Memory B cell (primary cell): ENCODE measurements around the gene MOV10L1.

Experiments
- ATAC-seq: fragments of 150-1000 bp; cut with Tn5 transposase; 2 replicates; pipeline ENCODE4 v1.10.0; 2021; ENCODE audit warnings: low read depth, mild to moderate bottlenecking, moderate library complexity
- DNase-seq, 2 donors: peaks; one replicate each; pipeline ENCODE4 v3.0.0; 2022; ENCODE audit warnings: low spot score in 2 of 2
- H3K27ac Mint-ChIP-seq: one replicate; pipeline ENCODE4 v1.8.0; 2022; ENCODE audit warnings: mild to moderate bottlenecking, moderate library complexity, mixed read lengths
- H3K27me3 Mint-ChIP-seq: one replicate; pipeline ENCODE4 v1.8.0; 2022; ENCODE audit warnings: mixed read lengths
- H3K36me3 Mint-ChIP-seq: one replicate; pipeline ENCODE4 v1.8.0; 2022; ENCODE audit warnings: mild to moderate bottlenecking, mixed read lengths
- H3K4me1 Mint-ChIP-seq: one replicate; pipeline ENCODE4 v1.8.0; 2022; ENCODE audit warnings: mixed read lengths
- H3K4me3 Mint-ChIP-seq: one replicate; pipeline ENCODE4 v1.8.0; 2022; ENCODE audit warnings: mild to moderate bottlenecking, moderate library complexity, mixed read lengths
- H3K9me3 Mint-ChIP-seq: one replicate; pipeline ENCODE4 v1.8.0; 2022; ENCODE audit warnings: mixed read lengths

The MOV10L1 gene

DNA sequence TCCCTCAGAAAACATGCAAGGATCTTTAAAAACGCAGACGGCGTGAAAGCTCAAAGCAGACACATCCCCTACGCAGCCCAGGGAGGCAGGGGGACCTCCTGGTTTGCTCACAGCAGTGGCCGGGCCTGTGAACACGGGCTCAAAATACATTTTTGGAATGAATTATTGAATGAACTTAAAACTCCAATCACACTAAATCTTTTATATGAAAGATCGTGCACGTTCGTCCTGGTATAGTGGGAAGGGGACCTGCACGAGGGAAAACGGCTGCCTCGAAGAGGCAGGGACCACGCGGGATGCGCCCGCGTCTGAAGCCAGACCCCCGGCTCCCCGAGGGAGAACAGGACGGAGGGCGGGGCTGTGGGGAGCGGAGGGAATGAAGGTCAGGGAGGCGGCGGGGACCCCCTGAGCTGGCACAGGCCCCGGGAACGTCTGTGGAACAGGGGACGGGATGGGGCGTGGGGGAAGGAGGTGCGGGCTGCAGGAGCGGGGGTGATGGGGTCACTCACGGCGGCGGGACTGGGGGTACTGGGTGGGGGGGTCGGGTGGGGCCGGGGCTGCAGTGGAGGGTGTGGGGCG lies 79.5 kb downstream of the MOV10L1 start:
- no peak for ATAC-seq
- Mint-ChIP-seq H3K27ac (peak overlapping the region; percentile 82), H3K4me1 (peaks cover 11% of the 10 kb centered on the region), H3K9me3 (no peaks in the 10 kb centered on the region), H3K36me3 (no peaks in the 10 kb centered on the region), H3K4me3 (peak overlapping the region; percentile 82), H3K27me3 (peaks cover 23% of the 10 kb centered on the region)
- no peak for DNase-seq

- DNase-seq (no peak), ATAC-seq (peak; percentile 31)
- H3K27me3 Mint-ChIP-seq = peaks cover 22% of the 10 kb centered on the region
- peaks cover 11% of the 10 kb centered on the region for H3K4me1 Mint-ChIP-seq
- no peak overlapping the region for H3K4me3 Mint-ChIP-seq
- no peak overlapping the region for H3K27ac Mint-ChIP-seq
- H3K9me3 Mint-ChIP-seq = no peaks in the 10 kb centered on the region
- no peaks in the 10 kb centered on the region for H3K36me3 Mint-ChIP-seq
Observed at GRCh38 chr22:50169774-50170341, 80.1 kb downstream of the MOV10L1 start.

DNA sequence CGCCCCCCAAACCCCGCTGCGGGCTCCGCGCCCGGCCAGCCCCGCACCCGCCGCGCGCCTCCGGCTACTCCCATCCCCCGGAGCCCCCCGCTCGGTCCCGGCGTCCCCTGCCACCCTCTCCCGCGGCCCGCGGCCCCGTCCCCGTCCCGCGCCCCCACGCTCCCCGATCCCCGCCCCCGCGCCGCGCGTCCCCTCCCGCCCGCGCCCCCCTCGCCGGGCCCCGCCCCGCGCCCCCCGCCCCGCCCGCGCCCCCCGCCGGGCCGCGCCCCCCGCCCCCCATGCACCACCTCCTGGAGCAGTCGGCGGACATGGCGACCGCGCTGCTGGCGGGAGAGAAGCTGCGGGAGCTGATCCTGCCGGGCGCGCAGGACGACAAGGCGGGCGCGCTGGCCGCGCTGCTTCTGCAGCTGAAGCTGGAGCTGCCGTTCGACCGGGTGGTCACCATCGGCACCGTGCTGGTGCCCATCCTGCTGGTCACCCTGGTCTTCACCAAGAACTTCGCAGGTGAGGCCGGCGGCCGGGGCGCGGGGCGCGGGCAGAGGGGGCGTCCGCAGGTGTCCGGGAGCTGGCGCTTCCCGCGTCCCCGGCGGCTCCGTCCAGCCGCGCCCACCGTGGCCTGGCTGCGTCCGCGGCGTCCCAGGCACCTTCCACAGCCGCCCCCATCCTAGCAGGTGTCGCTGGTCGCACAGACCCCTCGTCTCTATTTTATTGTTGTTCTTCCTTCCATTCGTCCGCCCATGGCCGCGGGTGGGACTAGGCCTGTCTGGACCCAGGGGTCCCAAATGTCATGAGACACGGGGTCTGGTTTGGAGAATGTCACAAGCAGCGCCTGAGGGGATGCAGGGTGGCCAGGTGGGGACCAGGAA lies 80.9 kb downstream of the MOV10L1 start, which contains the start of gene PANX2:
Gene PANX2, plus strand, starts transcription at position 279 of the 866 bp plus-strand sequence. Its CDS starts 0 bp downstream, at position 279.
- Mint-ChIP-seq H3K27ac (no peak within 1 kb of the TSS), H3K4me3 (peak within 1 kb of the TSS; percentile 68), H3K36me3 (no peaks in the 10 kb centered on the region), H3K27me3 (peaks cover 20% of the 10 kb centered on the region), H3K9me3 (no peaks in the 10 kb centered on the region), H3K4me1 (peaks cover 11% of the 10 kb centered on the region)
- DNase-seq = no peak
- no peak for ATAC-seq

DNA sequence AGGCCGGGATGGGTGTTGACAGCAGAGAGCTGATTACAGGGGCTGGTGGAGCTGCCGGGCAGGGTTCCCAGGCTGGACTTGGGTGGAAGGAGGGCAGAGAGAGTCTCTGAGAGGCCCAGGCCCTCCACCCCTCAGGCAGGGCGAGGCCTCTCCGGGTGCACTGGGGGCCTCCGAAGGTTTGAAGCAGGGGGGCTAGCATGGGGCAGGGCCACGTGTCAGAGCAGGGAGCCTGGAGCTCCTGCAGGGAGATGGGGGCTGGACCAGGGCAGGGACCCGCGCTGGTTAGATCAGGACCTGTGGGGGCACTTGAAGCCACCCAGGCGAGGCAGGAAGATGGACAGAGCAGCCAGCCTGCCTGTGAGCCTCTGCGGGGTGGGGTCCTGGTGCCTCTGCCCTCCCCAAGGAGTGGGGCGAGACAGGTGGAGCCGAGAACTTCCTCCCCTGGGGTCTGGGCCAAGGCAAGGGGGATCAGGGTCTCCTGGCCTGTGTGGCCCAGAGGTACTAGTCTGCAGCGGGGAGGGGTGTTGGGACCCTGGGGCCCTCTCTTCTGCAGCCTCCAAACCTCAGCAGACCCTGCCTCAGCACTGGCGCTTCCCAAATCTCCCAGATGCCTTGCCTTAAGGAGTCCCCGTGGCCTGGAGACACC lies 81.6 kb downstream of the MOV10L1 start:
- Mint-ChIP-seq H3K36me3 (no peaks in the 10 kb centered on the region), H3K27me3 (peaks cover 20% of the 10 kb centered on the region), H3K4me1 (peaks cover 19% of the 10 kb centered on the region), H3K27ac (no peak overlapping the region), H3K9me3 (no peaks in the 10 kb centered on the region), H3K4me3 (peak overlapping the region; percentile 68)
- no peak for DNase-seq
- ATAC-seq = no peak

- H3K36me3 Mint-ChIP-seq = no peaks in the 10 kb centered on the region
- no peaks in the 10 kb centered on the region for H3K9me3 Mint-ChIP-seq
- H3K27ac Mint-ChIP-seq = no peak overlapping the region
- ATAC-seq (no peak), DNase-seq (no peak)
- peaks cover 19% of the 10 kb centered on the region for H3K4me1 Mint-ChIP-seq
- no peak overlapping the region for H3K4me3 Mint-ChIP-seq
- H3K27me3 Mint-ChIP-seq = peaks cover 20% of the 10 kb centered on the region
Observed at GRCh38 chr22:50171965-50172421, 82.2 kb downstream of the MOV10L1 start.

DNA sequence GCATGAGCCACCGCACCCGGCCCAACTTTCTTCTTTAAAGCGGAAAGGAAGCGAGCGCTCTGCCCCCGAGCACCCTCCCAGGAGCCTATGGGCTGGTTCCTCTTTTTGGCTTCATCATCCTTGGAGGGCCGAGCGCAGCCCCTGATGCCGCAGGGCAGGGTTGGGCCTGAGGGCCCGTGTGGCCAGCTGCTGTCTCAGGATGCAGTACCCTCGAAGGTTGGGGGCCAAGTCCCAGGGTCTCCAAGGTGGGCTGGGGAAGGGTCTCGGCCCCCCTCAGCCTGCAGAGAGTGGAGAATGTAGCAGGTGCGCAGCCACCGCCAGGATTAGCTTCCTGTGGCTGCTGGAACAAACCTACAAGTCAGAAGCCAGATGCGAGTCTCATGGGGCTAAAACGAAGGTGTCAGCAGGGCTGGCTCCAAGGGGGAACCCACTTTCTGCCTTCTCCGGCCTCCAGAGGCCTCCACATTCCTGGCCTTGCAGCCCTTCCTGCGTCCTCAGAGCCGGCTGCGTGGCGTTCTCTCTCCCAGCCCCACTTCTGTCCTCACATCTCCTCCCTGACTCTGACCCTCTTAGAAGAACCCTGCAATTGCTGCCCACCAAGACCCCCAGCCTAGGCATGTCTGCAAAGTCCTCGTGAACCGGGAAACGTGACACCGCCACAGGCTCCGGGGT lies 83.6 kb downstream of the MOV10L1 start:
- Mint-ChIP-seq H3K36me3 (no peaks in the 10 kb centered on the region), H3K4me3 (peak overlapping the region; percentile 32), H3K27ac (no peak overlapping the region), H3K27me3 (peaks cover 13% of the 10 kb centered on the region), H3K9me3 (no peaks in the 10 kb centered on the region), H3K4me1 (peaks cover 19% of the 10 kb centered on the region)
- DNase-seq = no peak
- ATAC-seq = peak; percentile 65

GRCh38 chr22:50173983-50174355 lies 84.2 kb downstream of the MOV10L1 start:
- Mint-ChIP-seq H3K36me3 (no peaks in the 10 kb centered on the region), H3K27me3 (peaks cover 8% of the 10 kb centered on the region), H3K4me3 (no peak overlapping the region), H3K27ac (no peak overlapping the region), H3K4me1 (peaks cover 14% of the 10 kb centered on the region), H3K9me3 (no peaks in the 10 kb centered on the region)
- DNase-seq (no peak), ATAC-seq (no peak)

DNA sequence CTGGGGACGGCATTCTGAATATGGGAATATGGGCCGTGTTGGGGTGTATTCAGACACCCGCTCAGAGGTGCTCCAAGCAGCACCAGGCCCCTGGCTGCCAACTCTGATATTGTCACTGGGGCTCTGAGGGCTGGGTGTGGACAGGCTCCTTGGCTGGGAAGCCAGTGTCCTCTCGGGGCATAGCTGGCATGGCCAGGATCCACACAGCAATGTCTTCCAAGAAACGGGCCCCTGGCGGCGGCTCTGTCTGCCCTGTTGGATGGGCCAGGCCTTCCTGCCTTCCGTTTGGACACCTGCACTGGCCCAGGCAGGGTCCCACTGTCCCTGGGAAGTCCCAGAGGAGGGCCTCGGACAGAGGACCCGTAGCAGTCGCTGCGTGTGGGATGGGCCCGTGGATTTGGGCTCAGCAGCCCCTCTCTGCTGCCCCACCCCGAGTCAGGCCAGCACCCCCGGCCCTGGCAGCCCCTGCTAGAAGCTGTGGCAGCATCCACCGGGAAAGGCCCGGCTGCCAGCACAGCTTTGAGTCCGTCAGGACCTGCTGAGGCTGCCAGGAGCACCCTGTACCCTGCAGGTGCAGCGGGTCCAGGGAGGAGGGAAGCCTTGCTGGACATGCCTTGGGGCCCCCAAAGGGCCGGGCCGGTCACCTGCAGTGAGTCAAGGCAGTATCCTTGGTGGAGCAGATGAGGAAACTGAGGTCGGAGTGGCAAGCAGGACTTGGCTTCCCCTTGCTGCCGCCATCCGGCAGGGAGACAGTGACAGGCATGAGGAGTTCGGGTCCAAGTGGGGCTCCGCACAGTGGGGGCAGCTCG lies 84.8 kb downstream of the MOV10L1 start:
- Mint-ChIP-seq H3K27ac (no peak overlapping the region), H3K9me3 (no peaks in the 10 kb centered on the region), H3K27me3 (peaks cover 6% of the 10 kb centered on the region), H3K36me3 (no peaks in the 10 kb centered on the region), H3K4me1 (peaks cover 12% of the 10 kb centered on the region), H3K4me3 (no peak overlapping the region)
- no peak for DNase-seq
- no peak for ATAC-seq

- Mint-ChIP-seq H3K9me3 (no peaks in the 10 kb centered on the region), H3K27ac (no peak overlapping the region), H3K36me3 (no peaks in the 10 kb centered on the region), H3K4me3 (no peak overlapping the region), H3K4me1 (peaks cover 16% of the 10 kb centered on the region), H3K27me3 (peaks cover 10% of the 10 kb centered on the region)
- DNase-seq (no peak), ATAC-seq (no peak)
Observed at GRCh38 chr22:50175191-50175461, 85.3 kb downstream of the MOV10L1 start.

DNA sequence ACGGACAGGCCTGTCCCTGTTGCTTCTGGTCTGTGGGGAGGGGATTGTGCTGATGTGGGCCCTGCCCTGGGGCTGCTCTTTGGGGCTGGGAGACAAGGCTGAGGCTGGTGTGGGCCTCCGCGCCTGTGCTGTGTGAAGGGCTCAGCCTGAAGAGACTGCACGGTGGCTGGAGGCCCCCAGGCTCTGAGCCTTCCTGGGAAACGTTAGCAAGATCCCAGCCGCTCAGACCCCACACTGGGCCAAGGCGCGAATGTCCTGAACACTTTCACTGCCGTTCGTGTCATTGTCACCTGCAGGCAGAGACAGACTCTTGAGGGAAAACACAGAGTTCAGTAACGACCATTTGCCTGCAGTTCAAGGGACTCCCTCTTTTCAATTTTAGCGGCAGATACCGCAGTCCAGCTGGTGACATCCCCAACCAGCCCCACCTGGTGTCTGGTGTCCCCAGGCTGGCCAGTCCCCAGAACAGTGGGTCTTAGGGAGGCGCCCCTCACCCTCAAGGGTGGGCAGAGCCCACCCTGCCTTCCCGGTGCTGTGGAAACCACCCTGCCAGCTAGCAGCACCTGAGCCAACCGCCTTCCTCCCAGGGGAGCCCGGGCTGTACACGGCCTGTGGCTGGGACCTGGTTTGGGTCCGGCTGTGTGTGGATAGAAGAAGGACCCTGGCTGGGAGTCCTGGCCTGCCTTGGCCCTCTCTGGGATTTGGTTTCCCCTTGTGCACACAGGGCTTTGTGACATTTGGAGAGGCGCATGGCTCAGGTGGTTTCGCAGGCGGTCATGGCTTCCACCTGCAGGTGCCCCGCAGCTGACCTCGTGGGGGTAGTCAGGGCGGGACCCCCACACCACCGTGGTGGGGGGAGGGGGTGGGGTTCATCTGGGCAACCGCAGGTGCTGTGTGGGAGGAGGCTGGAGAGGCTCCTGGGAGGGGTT lies 86.4 kb downstream of the MOV10L1 start:
- peaks cover 10% of the 10 kb centered on the region for H3K27me3 Mint-ChIP-seq

DNA sequence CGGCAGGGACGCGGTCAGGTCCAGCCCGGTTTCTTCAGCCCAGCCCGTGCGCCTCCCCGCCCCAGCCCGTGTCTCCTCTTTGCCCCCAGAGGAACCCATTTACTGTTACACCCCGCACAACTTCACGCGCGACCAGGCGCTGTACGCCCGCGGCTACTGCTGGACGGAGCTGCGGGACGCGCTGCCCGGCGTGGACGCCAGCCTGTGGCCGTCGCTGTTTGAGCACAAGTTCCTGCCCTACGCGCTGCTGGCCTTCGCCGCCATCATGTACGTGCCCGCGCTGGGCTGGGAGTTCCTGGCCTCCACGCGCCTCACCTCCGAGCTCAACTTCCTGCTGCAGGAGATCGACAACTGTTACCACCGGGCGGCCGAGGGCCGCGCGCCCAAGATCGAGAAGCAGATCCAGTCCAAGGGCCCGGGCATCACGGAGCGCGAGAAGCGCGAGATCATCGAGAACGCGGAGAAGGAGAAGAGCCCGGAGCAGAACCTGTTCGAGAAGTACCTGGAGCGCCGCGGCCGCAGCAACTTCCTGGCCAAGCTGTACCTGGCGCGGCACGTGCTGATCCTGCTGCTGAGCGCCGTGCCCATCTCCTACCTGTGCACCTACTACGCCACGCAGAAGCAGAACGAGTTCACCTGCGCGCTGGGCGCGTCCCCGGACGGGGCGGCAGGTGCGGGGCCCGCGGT lies 87.2 kb downstream of the MOV10L1 start:
- Mint-ChIP-seq H3K36me3 (no peaks in the 10 kb centered on the region), H3K9me3 (no peaks in the 10 kb centered on the region), H3K27ac (no peak overlapping the region), H3K27me3 (peaks cover 10% of the 10 kb centered on the region), H3K4me1 (peaks cover 19% of the 10 kb centered on the region), H3K4me3 (no peak overlapping the region)
- no peak for DNase-seq
- no peak for ATAC-seq

More for the DNA sequence above, 86.4 kb downstream of the MOV10L1 start:
- no peak for DNase-seq
- Mint-ChIP-seq H3K4me3 (no peak overlapping the region), H3K27ac (no peak overlapping the region), H3K4me1 (peaks cover 19% of the 10 kb centered on the region), H3K36me3 (no peaks in the 10 kb centered on the region), H3K9me3 (no peaks in the 10 kb centered on the region)
- ATAC-seq = peak; percentile 68
